ENCODE data around the gene C16orf95.

The C16orf95 gene

GRCh38 chr16:87331241-87331801, 14.1 kb upstream of the C16orf95 start:
- DNase-seq, result no peak

- DNase-seq, result no peak
Observed at GRCh38 chr16:87330646-87331045, 13.5 kb upstream of the C16orf95 start.

- DNase-seq, result no peak
Observed at GRCh38 chr16:87330257-87330624, 13.0 kb upstream of the C16orf95 start.

- DNase-seq, result no peak
Observed at GRCh38 chr16:87329436-87330256, 12.5 kb upstream of the C16orf95 start.

DNA sequence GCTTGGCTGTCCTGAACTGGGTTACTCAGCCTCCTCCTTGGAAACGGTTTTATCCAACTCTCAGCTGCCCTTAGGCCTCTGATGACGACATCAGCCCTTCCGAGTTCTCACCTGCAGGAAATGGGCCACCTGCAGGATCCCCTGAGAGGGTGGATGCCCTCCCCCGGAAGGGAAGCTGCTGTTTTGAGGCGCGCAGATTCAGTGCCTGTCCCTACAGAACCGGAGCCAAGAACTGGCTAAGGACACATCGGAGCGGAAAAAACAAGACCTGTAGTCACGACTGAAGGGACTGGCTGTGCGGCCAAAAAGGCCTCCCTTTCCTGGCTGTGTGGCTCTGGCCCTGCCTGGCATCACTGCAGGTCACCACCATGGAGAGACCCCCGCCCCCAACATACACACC, 11.7 kb upstream of the C16orf95 start:
- DNase-seq, result no peak

- no peak for DNase-seq
Observed at GRCh38 chr16:87327798-87328495, 10.8 kb upstream of the C16orf95 start.

- no peak for DNase-seq
Observed at GRCh38 chr16:87326151-87326571, 9.0 kb upstream of the C16orf95 start.

DNA sequence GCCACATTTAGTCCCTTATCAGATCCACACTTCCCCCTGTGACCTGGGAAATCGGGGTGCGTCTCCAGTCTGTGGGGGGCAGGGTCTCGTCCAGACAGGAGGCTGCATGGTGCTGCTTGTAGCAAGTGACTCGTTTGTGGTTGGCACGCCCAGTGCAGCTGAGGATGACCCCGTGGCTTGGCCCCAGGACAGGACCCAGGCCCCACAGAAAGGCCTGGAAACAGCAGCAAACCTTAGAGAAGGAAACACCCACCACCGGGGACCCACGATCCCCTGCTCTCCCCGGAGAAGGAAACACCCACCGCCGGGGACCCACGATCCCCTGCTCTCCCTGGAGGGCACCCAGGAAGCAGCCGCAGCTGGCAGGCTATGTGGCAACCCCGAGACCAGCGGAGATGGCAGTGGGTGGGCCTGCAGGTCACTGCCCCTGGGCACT, 8.2 kb upstream of the C16orf95 start:
- DNase-seq, result no peak

GRCh38 chr16:87324411-87325275, 7.5 kb upstream of the C16orf95 start:
- no peak for DNase-seq

DNA sequence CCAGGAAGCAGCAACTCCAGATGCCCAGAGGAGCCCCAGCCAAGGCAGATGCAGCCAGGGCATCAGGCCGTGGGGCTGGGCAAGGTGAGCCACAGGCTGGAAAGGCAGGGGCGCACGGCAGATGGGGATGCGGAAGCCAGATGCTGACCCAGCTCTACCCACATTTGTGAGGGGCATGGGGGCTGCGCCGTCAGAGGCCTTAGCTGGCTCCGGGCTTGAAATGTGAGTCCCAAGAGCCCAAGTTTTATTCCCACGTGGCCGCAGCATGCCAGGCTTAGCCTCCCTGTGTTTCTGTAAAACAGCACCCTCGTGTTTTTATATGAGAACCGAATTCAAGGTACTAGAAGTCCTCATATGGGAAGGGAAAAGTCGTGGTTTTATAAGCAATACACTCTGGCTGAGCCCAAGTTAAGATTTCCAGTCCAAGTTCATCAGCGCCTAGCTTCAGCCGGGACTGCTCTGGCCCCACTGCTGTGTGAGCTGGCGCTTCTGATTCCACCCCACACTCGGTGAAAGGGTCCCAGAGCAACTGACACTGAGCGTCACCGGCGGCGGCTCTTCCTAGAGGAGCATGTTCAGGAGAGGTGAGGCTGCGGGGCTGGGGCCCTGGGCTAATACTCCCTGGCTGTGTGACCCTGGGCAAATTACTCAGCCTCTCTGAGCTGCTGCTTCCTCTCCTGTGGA, 6.7 kb upstream of the C16orf95 start:
- no peak for DNase-seq

DNA sequence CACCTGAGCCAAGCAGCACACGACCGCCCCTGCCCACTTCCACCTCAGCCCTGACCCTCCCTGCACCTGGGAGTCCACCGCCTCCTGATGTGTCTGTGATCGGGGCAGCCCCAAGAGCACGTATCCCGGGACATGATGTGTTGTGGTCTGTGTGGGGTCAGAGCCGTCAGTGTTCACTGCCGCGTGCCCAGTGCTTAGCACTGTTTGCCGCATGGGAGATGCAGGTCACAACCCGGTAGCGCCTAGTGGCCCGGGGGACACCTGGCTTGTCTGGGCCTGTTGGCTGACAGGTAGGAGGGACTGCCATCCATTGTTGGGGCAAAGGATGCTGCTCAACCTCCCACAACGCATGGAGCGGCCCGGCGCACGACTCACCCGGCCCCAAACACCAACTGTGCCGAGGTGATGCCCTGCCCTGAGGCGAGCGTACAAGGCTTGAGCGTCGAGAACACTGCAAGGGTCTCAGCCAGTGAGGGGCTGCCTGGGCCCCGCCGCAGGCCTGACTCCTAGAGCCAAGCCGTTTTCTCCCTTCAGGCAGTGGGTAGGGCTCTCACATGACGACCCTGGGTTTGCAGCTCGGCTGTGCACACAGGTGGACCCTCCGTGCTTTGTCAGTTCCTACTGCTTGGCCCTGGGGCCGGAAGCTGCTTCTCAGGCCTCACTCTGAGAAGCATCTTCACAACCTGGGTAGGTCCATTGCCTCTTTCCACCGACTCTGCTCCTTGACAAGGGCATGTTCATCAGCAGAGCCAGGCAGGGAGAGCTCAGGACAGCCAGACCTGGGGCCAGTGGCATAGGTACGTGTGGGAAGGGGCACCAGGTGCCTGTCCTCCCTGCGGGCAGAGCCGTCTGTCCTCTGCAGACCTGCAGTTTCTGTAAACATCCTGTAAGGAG, 5.9 kb upstream of the C16orf95 start:
- DNase-seq, result no peak

DNA sequence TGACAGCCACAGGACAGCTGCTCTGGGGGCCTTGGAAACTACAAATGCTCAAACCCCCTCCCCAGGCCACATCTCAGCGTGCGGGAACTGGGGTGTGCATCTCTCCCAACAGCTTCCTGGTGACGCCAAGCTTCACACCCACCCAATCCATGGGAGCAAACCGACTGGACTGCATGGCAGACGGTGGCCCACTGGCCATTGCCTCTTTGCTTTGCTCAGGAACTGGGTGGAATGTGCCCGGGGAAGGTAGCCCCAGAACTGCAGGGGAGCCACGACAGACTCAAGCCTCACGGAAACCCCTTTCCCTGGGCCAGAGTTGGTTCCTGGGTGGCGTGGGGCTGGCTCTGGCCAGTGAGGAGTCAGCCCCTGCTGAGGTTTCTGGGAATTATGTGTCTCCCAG, 5.2 kb upstream of the C16orf95 start:
- DNase-seq, result no peak

DNA sequence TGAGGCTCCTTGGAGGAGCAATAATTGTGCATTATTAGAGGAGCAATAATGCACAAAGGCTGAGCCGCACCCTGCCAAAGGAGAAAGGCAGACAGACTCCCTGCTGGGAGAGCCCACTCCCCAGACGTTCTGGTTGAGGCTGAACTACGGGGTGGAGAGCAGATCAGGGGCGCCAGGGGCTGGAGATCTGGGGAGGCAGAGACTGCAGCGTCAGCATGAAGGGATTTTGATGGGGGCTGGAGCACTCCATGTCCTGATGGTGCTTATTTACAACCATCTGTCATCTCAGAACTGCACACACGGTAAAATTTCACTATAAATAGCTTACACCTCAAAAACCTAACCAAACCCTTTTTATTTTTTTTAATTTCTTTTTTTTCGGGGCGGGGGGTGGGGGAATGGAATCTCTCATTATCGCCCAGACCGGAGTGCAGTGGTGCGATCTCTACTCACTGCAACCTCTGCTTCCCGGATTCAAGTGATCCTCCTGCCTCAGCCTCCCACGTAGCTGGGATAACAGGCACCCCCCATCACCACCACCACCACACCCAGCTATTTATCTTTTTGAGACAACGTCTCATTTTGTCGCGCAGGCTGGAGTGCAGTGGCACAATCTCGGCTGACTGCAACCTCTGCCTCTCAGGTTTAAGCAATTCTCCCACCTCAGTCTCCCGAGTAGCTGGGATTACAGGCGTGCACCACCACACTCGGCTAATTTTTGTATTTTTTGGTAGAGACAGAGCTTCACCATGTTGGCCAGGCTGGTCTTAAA, 4.3 kb upstream of the C16orf95 start:
- no peak for DNase-seq

DNA sequence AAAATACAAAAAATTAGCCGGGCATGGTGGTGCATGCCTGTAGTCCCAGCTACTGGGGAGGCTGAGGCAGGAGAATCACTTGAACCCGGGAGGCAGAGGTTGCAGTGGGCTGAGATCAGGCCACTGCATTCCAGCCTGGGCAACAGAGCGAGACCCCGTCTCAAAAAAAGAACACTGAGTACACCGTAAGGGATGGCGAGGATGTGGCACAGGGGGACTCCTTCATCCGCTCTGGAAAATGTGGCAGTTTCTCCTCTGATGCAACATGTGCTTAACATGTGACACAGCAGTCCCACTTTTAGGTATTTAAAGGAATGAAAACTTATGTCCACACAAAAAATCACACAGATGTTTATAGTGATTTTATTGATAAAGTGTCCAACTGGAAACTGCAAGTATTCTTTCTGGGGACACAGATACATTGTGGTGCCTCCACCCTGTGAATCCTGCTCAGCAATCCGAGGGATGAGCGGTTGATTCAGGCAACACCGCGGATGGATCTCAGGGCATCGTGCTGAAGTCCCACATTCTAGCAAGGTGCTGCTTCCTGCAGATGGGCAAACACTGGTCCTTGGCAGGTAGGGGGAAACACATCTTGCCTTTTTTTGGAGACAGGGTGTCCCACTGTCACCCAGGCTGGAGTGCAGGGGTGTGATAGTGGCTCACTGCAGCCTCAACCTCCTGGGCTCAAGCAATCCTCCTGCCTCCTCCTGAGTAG, 3.5 kb upstream of the C16orf95 start:
- DNase-seq, result no peak

- no peak for DNase-seq
Observed at GRCh38 chr16:87319997-87320491, 2.9 kb upstream of the C16orf95 start.

GRCh38 chr16:87319011-87319410, 1.8 kb upstream of the C16orf95 start:
- no peak for DNase-seq

- no peak for DNase-seq
Observed at GRCh38 chr16:87317750-87318644, 805 bp upstream of the C16orf95 start.

- no peak for DNase-seq
Observed at GRCh38 chr16:87316450-87316922, 706 bp downstream of the C16orf95 start.

All from activated CD8-positive, alpha-beta memory T cell treated with anti-CD3 and anti-CD28 coated beads for 24 hours (primary cell).